ENCODE results near the gene TTC13. TPM values are rescaled to one million over a fixed set of nuclear protein-coding genes. Genes with fewer than 3 reads are reported as not detected.

TTC13 gene
- total and polyA plus RNA-seq, 2 of the 4 experiments (the other 2 are of a cell fraction): 6.1 to 9.1 TPM

DNA sequence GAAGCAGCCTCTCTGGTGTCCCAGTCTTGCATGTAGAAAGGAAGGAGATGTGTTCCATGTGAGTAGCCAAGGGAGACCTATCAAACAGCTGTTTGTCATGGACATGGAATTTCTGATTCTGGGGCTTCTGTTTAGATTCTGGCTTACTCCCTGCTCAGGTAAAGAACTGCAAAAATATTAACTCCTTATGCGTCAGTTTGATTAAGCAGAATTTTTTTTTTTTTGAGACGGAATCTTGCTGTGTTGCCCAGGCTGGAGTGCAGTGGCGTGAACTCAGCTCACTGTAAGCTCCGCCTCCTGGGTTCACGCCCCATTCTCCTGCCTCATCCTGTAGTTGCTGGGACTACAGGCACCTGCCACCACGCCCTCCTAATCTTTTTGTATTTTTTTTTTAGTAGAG lies 7.0 kb upstream of the TTC13 start:
- H3K27me3 ChIP-seq (ENCODE audit: control insufficient read depth, insufficient read depth, low read length): no peaks in the 10 kb centered on the region
- POLR2A ChIA-PET (ENCODE audit: unreplicated experiment): no interaction called here
- CTCF ChIA-PET: interaction anchor here (0.7 kb wide), 1 partner anchor 186 kb away, joined by 3 read pairs; no protein-coding TSS in a partner anchor
- no peak overlapping the region for H3K56ac ChIP-seq (ENCODE audit: extremely low read depth, insufficient read depth, low read length)
- dilution Hi-C loops (cut with HindIII; ENCODE audit: low sequenced_read_pairs, unreplicated experiment): no loop called here
- intact Hi-C loops (cut with micrococcal nuclease): no loop called here
- DNase-seq: no peak
- H3K4me3 ChIP-seq (ENCODE audit: insufficient read depth, low read depth, low read length): no peak overlapping the region
- H4K91ac ChIP-seq (ENCODE audit: insufficient read depth, low read depth, low read length): no peak overlapping the region
- no peak overlapping the region for H2BK15ac ChIP-seq (ENCODE audit: low read depth, low read length)
- H3K14ac ChIP-seq (replicated peaks; ENCODE audit: low read depth, low read length): no peak overlapping the region
- ATAC-seq (ENCODE audit: low read depth): no peak
- no peak overlapping the region for H3K4me2 ChIP-seq (ENCODE audit: low read depth, low read length)
- no peak overlapping the region for H2AK9ac ChIP-seq (replicated peaks; ENCODE audit: low read depth, low read length, poor library complexity)
- H3K9ac ChIP-seq (ENCODE audit: low read depth, low read length): no peak overlapping the region
- no peak overlapping the region for H4K8ac ChIP-seq (ENCODE audit: low read depth in 2 of 2, low read length in 2 of 2)
- no peaks in the 10 kb centered on the region for H4K20me1 ChIP-seq (ENCODE audit: insufficient read depth, low read length)
- in situ Hi-C loops (cut with MboI; ENCODE audit: low sequenced_read_pairs): no loop called here
- BruUV-seq (replicated peaks): no TSS peak
- no peak for TF ChIP-seq RFX5 (IDR thresholded peaks at IDR 0.05; ENCODE audit: low read depth, low read length)
- no peak for TF ChIP-seq BHLHE40 (IDR thresholded peaks at IDR 0.05; ENCODE audit: low read depth, low read length)
- no peak for TF ChIP-seq RCOR1 (IDR thresholded peaks at IDR 0.05; ENCODE audit: insufficient replicate concordance, low read length)
- TF ChIP-seq POLR2A (IDR thresholded peaks at IDR 0.05; ENCODE audit: low read depth, low read length): no peak
- no peak for TF ChIP-seq FOS (IDR thresholded peaks at IDR 0.05; ENCODE audit: low read depth, low read length)
- TF ChIP-seq RAD21 (IDR thresholded peaks at IDR 0.05; ENCODE audit: low read length): no peak
- no peak for TF ChIP-seq CHD1 (IDR thresholded peaks at IDR 0.05; ENCODE audit: low read depth, low read length)
- TF ChIP-seq, protein P1, sequence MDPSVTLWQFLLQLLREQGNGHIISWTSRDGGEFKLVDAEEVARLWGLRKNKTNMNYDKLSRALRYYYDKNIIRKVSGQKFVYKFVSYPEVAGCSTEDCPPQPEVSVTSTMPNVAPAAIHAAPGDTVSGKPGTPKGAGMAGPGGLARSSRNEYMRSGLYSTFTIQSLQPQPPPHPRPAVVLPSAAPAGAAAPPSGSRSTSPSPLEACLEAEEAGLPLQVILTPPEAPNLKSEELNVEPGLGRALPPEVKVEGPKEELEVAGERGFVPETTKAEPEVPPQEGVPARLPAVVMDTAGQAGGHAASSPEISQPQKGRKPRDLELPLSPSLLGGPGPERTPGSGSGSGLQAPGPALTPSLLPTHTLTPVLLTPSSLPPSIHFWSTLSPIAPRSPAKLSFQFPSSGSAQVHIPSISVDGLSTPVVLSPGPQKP (IDR thresholded peaks at IDR 0.05; ENCODE audit: borderline replicate concordance, low read depth, low read length): no peak
- TF ChIP-seq NFE2L2 (IDR thresholded peaks at IDR 0.05; ENCODE audit: low read depth, low read length): no peak
- no peak for TF ChIP-seq CEBPB (IDR thresholded peaks at IDR 0.05; ENCODE audit: low read depth, low read length)
- H3K23ac ChIP-seq (ENCODE audit: low read depth, low read length): no peak overlapping the region
- no peak overlapping the region for H2BK20ac ChIP-seq (ENCODE audit: low read depth, low read length)
- H3K4me1 ChIP-seq (ENCODE audit: control insufficient read depth, insufficient read depth, low read length): peaks cover 4% of the 10 kb centered on the region
- H2AFZ ChIP-seq (replicated peaks; ENCODE audit: low read length, poor library complexity): no peak overlapping the region
- H3K18ac ChIP-seq (ENCODE audit: low read depth, low read length): no peak overlapping the region
- 0 out of 2 replicates have a peak, but pooled peaks cover 3% of the 10 kb centered on the region for H3K9me1 ChIP-seq (ENCODE audit: insufficient read depth, low read length)
- H2BK5ac ChIP-seq (ENCODE audit: low read depth, low read length, poor library complexity, severe bottlenecking): no peak overlapping the region
- H4K5ac ChIP-seq (ENCODE audit: low read depth, low read length): no peak overlapping the region
- H2BK120ac ChIP-seq (ENCODE audit: low read depth, low read length): no peak overlapping the region
- no peak overlapping the region for H3K27ac ChIP-seq (ENCODE audit: insufficient read depth, low read length)
- peaks cover 26 to 36% of the 10 kb centered on the region in 2 experiments for H3K79me1 ChIP-seq (ENCODE audit: low read depth in 1 of 2, low read length in 2 of 2)
- H3K9me3 ChIP-seq (ENCODE audit: control insufficient read depth, insufficient read depth, low read length): no peaks in the 10 kb centered on the region
- no peak overlapping the region for H2AK5ac ChIP-seq (ENCODE audit: low read depth, low read length)
- peaks cover 5% of the 10 kb centered on the region for H3K36me3 ChIP-seq (ENCODE audit: control insufficient read depth, insufficient read depth, low read length)
- WGBS, 2 experiments (ENCODE audit: extremely low coverage in 2 of 2, insufficient read length in 1 of 2): 100% methylated on average over 2 of the region's 6 CpGs; no CpG with 5 or more reads in 1 of the 2 experiments
- no peak overlapping the region for H3K4ac ChIP-seq (ENCODE audit: low read depth, low read length)
